Fibroblast of lung (primary cell): ENCODE results near the gene GPC6. TPM values are rescaled to one million over a fixed set of nuclear protein-coding genes. Genes with fewer than 3 reads are reported as not detected.
"Not testable (repeated sequence)": the region's sequence is repeated elsewhere in the genome, so short reads cannot be mapped to it uniquely, and the experiment has no call there.

Experiments used
- DNase-seq, 2 donors: peaks; one replicate each; pipeline versions ENCODE4 v3.0.0 to v3.0.0-alpha.2; 2010; ENCODE audit warnings: low read depth in 2 of 2
- H2AFZ ChIP-seq: 2 replicates; pipeline ENCODE4 v1.5.1; 2012; ENCODE audit warnings: low read length, control low read depth, inconsistent platforms
- H3K27ac ChIP-seq: 2 replicates; pipeline ENCODE4 v1.5.1; 2011; ENCODE audit warnings: low read length, control low read depth; ENCODE audit not compliant: insufficient read depth
- H3K27me3 ChIP-seq: 2 replicates; pipeline ENCODE4 v1.5.1; 2011; ENCODE audit warnings: mild to moderate bottlenecking, low read length; ENCODE audit not compliant: control insufficient read depth, insufficient read depth
- H3K36me3 ChIP-seq: 2 replicates; pipeline ENCODE4 v1.5.1; 2011; ENCODE audit warnings: low read length; ENCODE audit not compliant: control insufficient read depth, insufficient read depth
- H3K4me1 ChIP-seq: 2 replicates; pipeline ENCODE4 v1.5.1; 2011; ENCODE audit warnings: low read length; ENCODE audit not compliant: control insufficient read depth, insufficient read depth; ENCODE audit errors: extremely low read depth
- H3K4me2 ChIP-seq: 2 replicates; pipeline ENCODE4 v1.5.1; 2011; ENCODE audit warnings: low read length, control low read depth; ENCODE audit not compliant: insufficient read depth; ENCODE audit errors: extremely low read depth
- H3K4me3 ChIP-seq, 4 experiments: fragments of 200-600 bp in 1 of 4; sonication (generic) in 1 of 4; replicated peaks in 1 of 4; 2 replicates each; pipeline ENCODE4 v1.5.1; 2011 to 2016; ENCODE audit warnings: low read length in 4 of 4, low read depth in 3 of 4, mild to moderate bottlenecking in 3 of 4, control low read depth in 2 of 4, inconsistent platforms in 1 of 4, mixed read lengths in 1 of 4; ENCODE audit not compliant: insufficient read depth in 1 of 4; ENCODE audit errors: control extremely low read depth in 1 of 4
- H3K79me2 ChIP-seq: 2 replicates; pipeline ENCODE4 v1.5.1; 2012; ENCODE audit warnings: mild to moderate bottlenecking, low read length, inconsistent platforms; ENCODE audit not compliant: control insufficient read depth, insufficient read depth
- H3K9ac ChIP-seq: 2 replicates; pipeline ENCODE4 v1.5.1; 2011; ENCODE audit warnings: mild to moderate bottlenecking, low read length, control low read depth; ENCODE audit not compliant: insufficient read depth
- H3K9me3 ChIP-seq: 2 replicates; pipeline ENCODE4 v1.5.1; 2012; ENCODE audit warnings: low read depth, low read length; ENCODE audit not compliant: control insufficient read depth, insufficient read depth
- H4K20me1 ChIP-seq: 2 replicates; pipeline ENCODE4 v1.5.1; 2011; ENCODE audit warnings: low read length; ENCODE audit not compliant: control insufficient read depth, insufficient read depth; ENCODE audit errors: extremely low read depth
- EZH2 ChIP-seq: IDR thresholded peaks from 2 replicates; pipeline ENCODE4 v1.5.1; 2012; ENCODE audit warnings: low read length, control low read depth, mild to moderate bottlenecking; ENCODE audit errors: missing control alignments
- polyA plus RNA-seq, 2 donors: library from polyadenylated mRNA; depleted of rRNA in 1 of 2; stranded (reverse) in 1 of 2; unstranded in 1 of 2; fragments of >200 nt; gene quantifications; 2 replicates each; pipeline ENCODE4 v1.2.1, GENCODE V29; 2011 to 2012; ENCODE audit warnings: missing spikeins in 1 of 2
- total RNA-seq: library from RNA; depleted of rRNA; stranded (reverse); fragments of >200 nt; gene quantifications from 2 replicates; pipeline ENCODE4 v1.2.1, GENCODE V29; 2014
- TF ChIP-seq, protein P1 (sequence below), 2 donors: IDR thresholded peaks in 1 of 2; conservative IDR thresholded peaks in 1 of 2; 1 replicate in 1 of 2; 2 replicates in 1 of 2; pipeline ENCODE4 v1.5.1; 2011 to 2012; ENCODE audit warnings: low read length in 2 of 2, control low read depth in 1 of 2, inconsistent platforms in 1 of 2, low read depth in 1 of 2, mild to moderate bottlenecking in 1 of 2

The GPC6 gene
- total and polyA plus RNA-seq, 2 donors (not counting 1 experiment from before 2014, with no cell fraction given) = 11.2 to 33.7 TPM

DNA sequence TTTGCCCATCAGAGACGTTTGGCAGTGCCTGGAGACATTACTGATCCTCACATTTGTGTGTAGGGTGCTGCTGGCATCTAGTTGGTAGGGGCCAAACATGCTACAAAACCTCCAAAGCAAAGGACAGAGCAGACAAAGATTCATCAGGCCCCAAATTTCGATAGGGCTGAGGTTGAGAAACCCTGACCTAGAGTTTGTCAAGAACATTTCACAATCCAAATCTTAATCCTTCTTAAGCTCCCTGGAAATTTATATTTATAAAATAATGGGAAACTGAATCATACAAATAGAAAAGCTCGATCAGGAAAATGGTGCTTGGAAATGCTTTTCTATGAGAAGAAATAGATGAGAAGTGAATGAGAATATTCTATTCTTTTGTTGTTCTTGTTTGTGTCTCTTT, 979.3 kb downstream of the GPC6 start:
- H3K27ac ChIP-seq = no peak overlapping the region
- H3K9ac ChIP-seq = no peak overlapping the region
- no peaks in the 10 kb centered on the region for H3K36me3 ChIP-seq
- H4K20me1 ChIP-seq = no peaks in the 10 kb centered on the region
- no peaks in the 10 kb centered on the region for H3K79me2 ChIP-seq
- no peak overlapping the region for H3K4me2 ChIP-seq
- DNase-seq = no peak
- H3K4me3 ChIP-seq = no peak overlapping the region
- H3K9me3 ChIP-seq = no peaks in the 10 kb centered on the region
- H3K27me3 ChIP-seq = no peaks in the 10 kb centered on the region
- H2AFZ ChIP-seq = no peak overlapping the region
- TF ChIP-seq EZH2 = no peak
- TF ChIP-seq, protein P1, sequence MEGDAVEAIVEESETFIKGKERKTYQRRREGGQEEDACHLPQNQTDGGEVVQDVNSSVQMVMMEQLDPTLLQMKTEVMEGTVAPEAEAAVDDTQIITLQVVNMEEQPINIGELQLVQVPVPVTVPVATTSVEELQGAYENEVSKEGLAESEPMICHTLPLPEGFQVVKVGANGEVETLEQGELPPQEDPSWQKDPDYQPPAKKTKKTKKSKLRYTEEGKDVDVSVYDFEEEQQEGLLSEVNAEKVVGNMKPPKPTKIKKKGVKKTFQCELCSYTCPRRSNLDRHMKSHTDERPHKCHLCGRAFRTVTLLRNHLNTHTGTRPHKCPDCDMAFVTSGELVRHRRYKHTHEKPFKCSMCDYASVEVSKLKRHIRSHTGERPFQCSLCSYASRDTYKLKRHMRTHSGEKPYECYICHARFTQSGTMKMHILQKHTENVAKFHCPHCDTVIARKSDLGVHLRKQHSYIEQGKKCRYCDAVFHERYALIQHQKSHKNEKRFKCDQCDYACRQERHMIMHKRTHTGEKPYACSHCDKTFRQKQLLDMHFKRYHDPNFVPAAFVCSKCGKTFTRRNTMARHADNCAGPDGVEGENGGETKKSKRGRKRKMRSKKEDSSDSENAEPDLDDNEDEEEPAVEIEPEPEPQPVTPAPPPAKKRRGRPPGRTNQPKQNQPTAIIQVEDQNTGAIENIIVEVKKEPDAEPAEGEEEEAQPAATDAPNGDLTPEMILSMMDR (conservative IDR thresholded peaks at IDR 0.05 in 1 of 2, IDR thresholded peaks at IDR 0.05 in 1 of 2; ENCODE audit: low read depth in 1 of 2, low read length in 2 of 2) = no peak
- H3K4me1 ChIP-seq = no peaks in the 10 kb centered on the region

DNA sequence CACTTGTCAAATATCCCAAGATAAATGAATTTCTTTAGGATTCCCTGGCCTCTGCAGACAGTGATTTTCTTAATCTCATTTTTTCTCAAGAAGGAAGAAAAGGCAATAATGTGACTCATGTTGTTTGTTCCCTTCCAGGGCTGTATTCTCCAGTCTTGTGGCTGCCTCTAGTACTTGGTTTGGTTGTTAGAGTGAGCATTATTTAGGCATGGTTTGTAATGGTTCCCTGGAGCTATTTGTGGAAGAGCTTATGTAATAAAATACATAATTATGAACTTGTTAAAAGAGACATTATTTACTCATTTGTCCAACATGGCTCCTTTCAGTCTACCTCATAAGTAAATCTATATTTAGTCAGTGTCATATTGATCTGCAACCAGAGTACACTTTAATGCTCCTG, 982.5 kb downstream of the GPC6 start:
- DNase-seq = peak in 1 of 2 donors; percentile 6

DNA sequence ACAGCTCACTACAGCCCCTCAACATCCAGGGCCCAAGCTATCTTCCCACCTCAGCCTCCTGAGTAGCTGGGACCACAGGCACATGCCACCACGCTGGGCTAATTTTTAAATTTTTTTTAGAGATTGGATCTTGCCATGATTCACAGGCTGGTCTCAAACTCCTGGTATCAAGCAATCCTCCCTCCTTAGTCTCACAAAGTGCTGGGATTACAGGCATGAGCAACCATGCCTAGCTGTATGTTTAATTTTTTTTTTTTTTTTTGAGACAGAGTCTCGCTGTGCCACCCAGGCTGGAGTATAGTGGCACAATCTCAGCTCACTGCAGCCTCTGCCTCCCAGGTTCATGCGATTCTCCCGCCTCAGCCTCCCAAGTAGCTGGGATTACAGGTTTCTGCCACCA, 983.3 kb downstream of the GPC6 start:
- H3K4me2 ChIP-seq, H3K4me1 ChIP-seq, H3K9me3 ChIP-seq, H2AFZ ChIP-seq, H3K4me3 ChIP-seq, H3K79me2 ChIP-seq, DNase-seq, H3K9ac ChIP-seq, H3K27me3 ChIP-seq, H4K20me1 ChIP-seq, H3K27ac ChIP-seq, H3K36me3 ChIP-seq: not testable (repeated sequence)

More for the DNA sequence above, 982.5 kb downstream of the GPC6 start:
- Histone ChIP-seq H3K4me1 (no peaks in the 10 kb centered on the region), H3K9ac (no peak overlapping the region), H3K4me3 (no peak overlapping the region), H3K27me3 (no peaks in the 10 kb centered on the region), H2AFZ (no peak overlapping the region), H3K79me2 (no peaks in the 10 kb centered on the region), H4K20me1 (no peaks in the 10 kb centered on the region), H3K4me2 (no peak overlapping the region), H3K27ac (no peak overlapping the region), H3K36me3 (no peaks in the 10 kb centered on the region), H3K9me3 (no peaks in the 10 kb centered on the region)
- TF ChIP-seq, protein P1 (conservative IDR thresholded peaks at IDR 0.05 in 1 of 2, IDR thresholded peaks at IDR 0.05 in 1 of 2; ENCODE audit: low read depth in 1 of 2, low read length in 2 of 2) = no peak
- TF ChIP-seq EZH2 = no peak
